NCI-H446 (cell line): ENCODE data around the gene ILK.

ENCODE experiments used
- DNase-seq, 2 experiments: peaks; one replicate each; lab custom pipeline; 2025; lab: John Stamatoyannopoulos, UW

ILK gene

GRCh38 chr11:6574816-6575715, 28.5 kb upstream of the ILK start:
- DNase-seq = no peak

- DNase-seq = peak; percentile 87 to 90
These were observed 26.9 kb upstream of the ILK start for GRCh38 chr11:6576471-6577373.

- no peak for DNase-seq
These were observed 25.4 kb upstream of the ILK start for GRCh38 chr11:6578134-6578533.

GRCh38 chr11:6579681-6580080, 23.9 kb upstream of the ILK start:
- no peak for DNase-seq

- no peak for DNase-seq
These were observed 20.0 kb upstream of the ILK start for GRCh38 chr11:6583584-6583983.

GRCh38 chr11:6584528-6584927, 19.0 kb upstream of the ILK start:
- no peak for DNase-seq

- DNase-seq = no peak
These were observed 16.9 kb upstream of the ILK start for GRCh38 chr11:6586434-6587359.

- peak; percentile 61 to 81 for DNase-seq
These were observed 16.1 kb upstream of the ILK start for GRCh38 chr11:6587360-6587953.

GRCh38 chr11:6588018-6588417, 15.6 kb upstream of the ILK start:
- DNase-seq = no peak

- no peak for DNase-seq
These were observed 9.3 kb upstream of the ILK start for GRCh38 chr11:6594142-6594768.

GRCh38 chr11:6596239-6596877, 7.2 kb upstream of the ILK start:
- DNase-seq = no peak

GRCh38 chr11:6598555-6598954, 5.0 kb upstream of the ILK start:
- no peak for DNase-seq

- DNase-seq = no peak
These were observed 4.1 kb upstream of the ILK start for GRCh38 chr11:6599449-6599848.

GRCh38 chr11:6599881-6600390, 3.6 kb upstream of the ILK start:
- no peak for DNase-seq

GRCh38 chr11:6601041-6601461, 2.5 kb upstream of the ILK start:
- no peak for DNase-seq

GRCh38 chr11:6602096-6602940, 1.3 kb upstream of the ILK start:
- no peak for DNase-seq

- DNase-seq = no peak
These were observed 580 bp downstream of the ILK start for GRCh38 chr11:6604081-6604626.

GRCh38 chr11:6604790-6605189, 1.2 kb downstream of the ILK start:
- DNase-seq = no peak
